T-cell (primary cell): ENCODE measurements around the gene SPP1. TPM values are rescaled to one million over a fixed set of nuclear protein-coding genes. Genes with fewer than 3 reads are reported as not detected.
"Not testable (repeated sequence)": the region's sequence is repeated elsewhere in the genome, so short reads cannot be mapped to it uniquely, and the experiment has no call there.

ENCODE experiments used
- ATAC-seq, 4 experiments: fragments of 200-7000 bp in 3 of 4; fragments of 150-1000 bp in 1 of 4; cut with Tn5 transposase; replicated peaks in 1 of 4; 1 replicate in 3 of 4; 2 replicates in 1 of 4; pipeline ENCODE4 v1.10.0; 2021; ENCODE audit warnings: moderate library complexity in 3 of 4, mild to moderate bottlenecking in 2 of 4, moderate number of reproducible peaks in 1 of 4
- CTCF ChIA-PET, 2 donors: fragments of 300-600 bp; sonication (Branson Sonifier 250); formaldehyde crosslinking; loops; one replicate each; lab custom pipeline; 2022; ENCODE audit warnings: antibody characterized with exemption in 2 of 2; lab: Charles Lee
- POLR2A ChIA-PET, 2 donors: fragments of 300-600 bp; sonication (Branson Sonifier 250); formaldehyde crosslinking; loops; one replicate each; lab custom pipeline; 2022; ENCODE audit warnings: antibody characterized with exemption in 2 of 2; lab: Charles Lee
- DNase-seq, 35 experiments: peaks; one replicate each; pipeline versions ENCODE4 v3.0.0 to v3.0.0-alpha.2; 2013 to 2023
- H3K27ac ChIP-seq: one replicate; pipeline ENCODE4 v1.5.1; 2013; ENCODE audit warnings: low read length
- H3K27me3 ChIP-seq, 2 experiments: replicated peaks in 1 of 2; 1 replicate in 1 of 2; 2 replicates in 1 of 2; pipeline versions ENCODE4 v1.6.1 to v1.7.0; 2013; ENCODE audit warnings: low read length in 1 of 2, mixed read lengths in 1 of 2; ENCODE audit not compliant: control insufficient read depth in 2 of 2, insufficient read depth in 2 of 2; ENCODE audit errors: extremely low read depth in 1 of 2
- H3K36me3 ChIP-seq, 2 donors: 1 replicate in 1 of 2; 2 replicates in 1 of 2; pipeline versions ENCODE4 v1.6.1 to v1.7.0; 2013; ENCODE audit warnings: low read length in 1 of 2; ENCODE audit not compliant: control insufficient read depth in 2 of 2, insufficient read depth in 1 of 2; ENCODE audit errors: extremely low read depth in 1 of 2
- H3K4me1 ChIP-seq, 2 experiments: 1 replicate in 1 of 2; 2 replicates in 1 of 2; pipeline versions ENCODE4 v1.6.1 to v1.7.0; 2013; ENCODE audit warnings: low read length in 2 of 2, mixed read lengths in 1 of 2; ENCODE audit not compliant: insufficient read depth in 2 of 2, control insufficient read depth in 1 of 2; ENCODE audit errors: extremely low read depth in 1 of 2
- H3K4me3 ChIP-seq, 2 donors: 1 replicate in 1 of 2; 2 replicates in 1 of 2; pipeline versions ENCODE4 v1.5.1 to v1.7.0; 2013; ENCODE audit warnings: mild to moderate bottlenecking in 2 of 2, low read length in 1 of 2, moderate library complexity in 1 of 2; ENCODE audit not compliant: control insufficient read depth in 1 of 2; ENCODE audit errors: extremely low read depth in 1 of 2
- H3K9me3 ChIP-seq: 2 replicates; pipeline ENCODE4 v1.7.0; 2013
- H3K27ac Mint-ChIP-seq, 2 donors: one replicate each; pipeline ENCODE4 v1.8.0; 2020 to 2021; ENCODE audit warnings: mild to moderate bottlenecking in 2 of 2, mixed read lengths in 2 of 2
- H3K27me3 Mint-ChIP-seq, 2 donors: one replicate each; pipeline ENCODE4 v1.8.0; 2021 to 2022; ENCODE audit warnings: mixed read lengths in 2 of 2
- H3K36me3 Mint-ChIP-seq: one replicate; pipeline ENCODE4 v1.8.0; 2021; ENCODE audit warnings: mixed read lengths
- H3K4me1 Mint-ChIP-seq, 3 donors: one replicate each; pipeline ENCODE4 v1.8.0; 2020 to 2022; ENCODE audit warnings: mixed read lengths in 3 of 3, mild to moderate bottlenecking in 1 of 3
- H3K4me3 Mint-ChIP-seq, 3 donors: one replicate each; pipeline ENCODE4 v1.8.0; 2020 to 2022; ENCODE audit warnings: mild to moderate bottlenecking in 3 of 3, mixed read lengths in 3 of 3, moderate library complexity in 3 of 3
- H3K9me3 Mint-ChIP-seq, 3 donors: one replicate each; pipeline ENCODE4 v1.8.0; 2020 to 2022; ENCODE audit warnings: mixed read lengths in 3 of 3
- WGBS: methylation state at CpG from one replicate; pipeline ENCODE4 v1.1.5; 2013; ENCODE audit warnings: missing lambda C conversion rate; ENCODE audit not compliant: insufficient coverage; 5-methylcytosine and 5-hydroxymethylcytosine counted together
- total RNA-seq, 35 experiments: library from RNA in 6 of 35; stranded (reverse) in 6 of 35; fragments of 120-200 nt in 1 of 35; gene quantifications; one replicate each; pipeline versions ENCODE4 v1.2.1 to v1.2.4 and lab custom pipeline; 2013 to 2026

Gene SPP1
- total RNA-seq, 5 donors from 2014 or later (not counting 1 experiment from before 2014, with no cell fraction given), result 0.69 to 1.1 (median 0.89) TPM; not detected in 2

DNA sequence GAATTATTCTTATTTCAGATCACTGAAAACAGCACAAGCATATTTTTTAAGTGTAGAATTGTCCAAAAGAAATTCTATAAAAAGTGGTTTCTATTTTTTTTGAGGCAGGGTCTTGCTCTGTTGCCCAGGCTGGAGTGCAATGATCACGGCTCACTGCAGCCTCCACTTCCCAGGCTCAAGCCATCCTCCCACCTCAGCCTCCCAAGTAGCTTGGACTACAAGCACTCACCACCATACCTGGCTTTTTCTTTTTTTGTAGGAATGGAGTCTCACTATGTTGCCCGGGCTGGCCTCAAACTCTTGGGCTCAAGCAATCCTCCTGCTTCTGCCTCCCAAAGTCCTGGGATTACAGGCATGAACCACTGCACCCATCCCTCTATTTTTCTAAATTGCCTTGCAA is 34.7 kb upstream of the SPP1 start:
- H3K36me3 ChIP-seq, CTCF ChIA-PET, H3K4me3 Mint-ChIP-seq, ATAC-seq, H3K9me3 Mint-ChIP-seq, H3K27ac ChIP-seq, H3K36me3 Mint-ChIP-seq, H3K4me1 Mint-ChIP-seq, H3K4me1 ChIP-seq, H3K4me3 ChIP-seq, H3K9me3 ChIP-seq, H3K27me3 ChIP-seq, DNase-seq, POLR2A ChIA-PET, H3K27ac Mint-ChIP-seq: not testable (repeated sequence)
- WGBS, result no CpG with 5 or more reads among the region's 2 CpGs
- peaks cover 0 to 14% of the 10 kb centered on the region in 2 donors for H3K27me3 Mint-ChIP-seq

DNA sequence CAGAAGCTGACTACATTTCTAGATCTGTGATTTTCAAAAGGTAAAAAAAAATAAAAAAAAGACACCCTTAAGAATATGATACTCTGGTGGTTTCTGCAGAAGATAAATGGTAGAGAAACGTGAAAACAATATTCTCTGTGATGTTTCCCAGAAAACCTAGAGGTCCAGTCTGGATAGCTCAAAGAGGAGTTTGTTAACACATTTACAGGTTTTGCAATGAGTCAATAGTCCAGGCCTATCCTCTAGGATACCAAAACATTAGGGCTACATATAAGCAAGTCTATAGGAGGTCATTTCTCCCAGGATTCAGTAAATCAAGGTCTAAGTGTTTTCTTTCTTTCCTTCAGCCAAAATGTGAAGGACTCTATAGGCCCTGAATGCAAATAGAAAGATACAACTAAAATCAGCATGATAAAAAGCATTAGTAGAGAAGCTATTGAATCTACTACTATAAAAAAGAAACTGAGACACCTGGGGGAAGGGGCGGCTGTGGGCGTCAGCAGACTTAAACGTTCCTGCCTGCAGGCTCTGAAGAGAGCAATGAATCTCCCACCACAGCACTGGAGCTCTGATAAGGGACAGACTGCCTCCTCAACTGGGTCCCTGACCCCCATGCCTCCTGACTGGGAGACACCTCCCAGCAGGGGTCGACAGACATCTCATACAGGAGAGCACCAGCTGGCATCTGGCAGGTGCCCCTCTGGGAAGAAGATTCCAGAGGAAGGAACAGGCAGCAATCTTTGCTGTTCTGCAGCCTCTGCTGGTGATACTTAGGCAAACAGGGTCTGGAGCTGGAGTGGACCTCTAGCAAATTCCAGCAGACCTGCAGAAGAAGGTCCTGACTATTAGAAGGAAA is 33.7 kb upstream of the SPP1 start:
- ChIA-PET POLR2A (no interaction called here), CTCF (no interaction called here)
- Histone ChIP-seq H3K36me3 (no peaks in the 10 kb centered on the region), H3K9me3 (no peaks in the 10 kb centered on the region), H3K4me1 (no peaks in the 10 kb centered on the region), H3K27me3 (peaks cover 0 to 3% of the 10 kb centered on the region in 2 experiments), H3K4me3 (no peak overlapping the region), H3K27ac (no peak overlapping the region)
- DNase-seq (no peak), ATAC-seq (no peak)
- H3K36me3 Mint-ChIP-seq, result no peaks in the 10 kb centered on the region
- H3K27me3 Mint-ChIP-seq, result peaks cover 0 to 14% of the 10 kb centered on the region in 2 donors
- H3K4me1 Mint-ChIP-seq, result no peaks in the 10 kb centered on the region
- 65% methylated on average over 2 of the region's 5 CpGs for WGBS
- no peak overlapping the region for H3K4me3 Mint-ChIP-seq
- no peaks in the 10 kb centered on the region for H3K9me3 Mint-ChIP-seq
- no peak overlapping the region for H3K27ac Mint-ChIP-seq

DNA sequence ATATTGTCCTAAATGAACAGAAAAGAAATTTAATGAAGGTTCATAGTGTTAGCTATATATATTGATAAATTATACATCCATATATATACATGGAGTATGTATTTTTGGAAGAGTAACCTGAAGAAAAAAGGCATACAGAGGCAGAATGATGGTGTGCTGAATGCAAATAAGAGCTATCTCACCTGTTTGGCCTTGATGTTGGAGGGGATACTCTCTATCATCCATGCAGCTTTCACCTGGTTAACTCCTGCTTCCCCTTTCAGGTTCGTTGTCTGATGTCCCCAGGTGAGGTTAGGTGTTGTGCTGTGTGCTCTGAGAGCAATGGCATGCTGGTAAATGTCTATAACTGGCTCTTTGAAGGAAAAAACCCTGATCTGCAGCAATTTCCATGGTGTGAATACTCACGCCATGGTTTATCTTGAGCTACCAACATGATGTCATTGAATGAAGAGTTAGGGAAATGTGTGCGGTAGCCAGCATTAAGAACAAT is 31.8 kb upstream of the SPP1 start:
- POLR2A ChIA-PET, result no interaction called here
- H3K4me3 ChIP-seq, result no peak overlapping the region
- Mint-ChIP-seq H3K4me3 (no peak overlapping the region), H3K36me3 (no peaks in the 10 kb centered on the region), H3K4me1 (no peaks in the 10 kb centered on the region), H3K27me3 (peaks cover 0 to 18% of the 10 kb centered on the region in 2 donors), H3K27ac (no peak overlapping the region), H3K9me3 (no peaks in the 10 kb centered on the region)
- CTCF ChIA-PET, result interaction anchor here in 1 of 2 donors (1.0 kb wide), 1 partner anchor 9 kb away, joined by 3 read pairs; no protein-coding TSS in a partner anchor
- no CpG with 5 or more reads among the region's 3 CpGs for WGBS
- DNase-seq, result no peak
- H3K27ac ChIP-seq, result no peak overlapping the region
- peaks cover 0 to 3% of the 10 kb centered on the region in 2 experiments for H3K27me3 ChIP-seq
- no peaks in the 10 kb centered on the region for H3K9me3 ChIP-seq
- H3K4me1 ChIP-seq, result no peaks in the 10 kb centered on the region
- no peak for ATAC-seq
- H3K36me3 ChIP-seq, result no peaks in the 10 kb centered on the region

DNA sequence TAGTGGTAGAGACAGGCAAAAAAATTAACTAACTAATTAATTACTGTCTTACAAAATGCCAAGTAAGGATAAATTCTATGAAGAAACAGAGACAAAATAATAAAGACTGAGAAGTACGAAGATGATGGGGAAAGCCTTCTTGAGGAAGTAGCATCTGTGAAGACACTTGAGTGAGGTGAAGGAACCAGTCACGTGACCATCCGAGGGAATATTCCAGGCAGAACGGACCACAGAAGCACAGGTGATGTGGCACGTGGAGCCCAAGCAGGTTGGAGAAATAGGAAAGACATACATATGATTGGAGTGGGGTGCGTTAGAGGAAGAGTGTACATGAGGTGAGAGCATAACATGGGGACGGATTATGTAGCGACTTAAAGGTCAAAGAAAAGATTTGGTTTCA is 30.5 kb upstream of the SPP1 start:
- POLR2A ChIA-PET, result interaction anchor here in 1 of 2 donors (0.5 kb wide), 1 partner anchor 960 kb away, joined by 3 read pairs; no protein-coding TSS in a partner anchor
- no peaks in the 10 kb centered on the region for H3K9me3 Mint-ChIP-seq
- Histone ChIP-seq H3K27me3 (peaks cover 0 to 6% of the 10 kb centered on the region in 2 experiments), H3K9me3 (no peaks in the 10 kb centered on the region), H3K4me3 (no peak overlapping the region), H3K36me3 (no peaks in the 10 kb centered on the region), H3K27ac (no peak overlapping the region), H3K4me1 (no peaks in the 10 kb centered on the region)
- H3K27me3 Mint-ChIP-seq, result peaks cover 0 to 21% of the 10 kb centered on the region in 2 donors
- no peaks in the 10 kb centered on the region for H3K4me1 Mint-ChIP-seq
- no peak overlapping the region for H3K4me3 Mint-ChIP-seq
- CTCF ChIA-PET, result no interaction called here
- H3K36me3 Mint-ChIP-seq, result no peaks in the 10 kb centered on the region
- DNase-seq (no peak), ATAC-seq (no peak)
- no peak overlapping the region for H3K27ac Mint-ChIP-seq
- 92% methylated on average over 5 of the region's 8 CpGs for WGBS

DNA sequence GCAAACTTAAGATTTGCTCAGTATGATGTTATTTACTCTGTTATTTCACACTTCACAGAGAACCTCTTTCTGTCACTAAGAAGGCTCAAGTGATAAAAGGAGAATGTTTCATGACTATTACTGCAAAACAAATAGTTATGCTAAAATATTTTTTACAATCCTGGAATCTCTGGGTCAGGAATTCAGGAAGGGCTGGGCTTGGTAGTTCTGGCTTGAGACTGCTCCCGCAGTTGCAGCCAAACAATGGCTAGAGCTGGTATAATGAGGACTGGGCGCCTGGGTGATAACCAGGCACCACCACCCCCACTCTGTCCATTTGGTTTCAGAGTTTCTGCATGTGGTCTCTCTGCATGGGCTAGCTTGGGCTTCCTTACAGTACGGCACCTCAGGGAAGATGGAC is 28.7 kb upstream of the SPP1 start:
- H3K4me1 Mint-ChIP-seq, result no peaks in the 10 kb centered on the region
- H3K9me3 Mint-ChIP-seq, result no peaks in the 10 kb centered on the region

DNA sequence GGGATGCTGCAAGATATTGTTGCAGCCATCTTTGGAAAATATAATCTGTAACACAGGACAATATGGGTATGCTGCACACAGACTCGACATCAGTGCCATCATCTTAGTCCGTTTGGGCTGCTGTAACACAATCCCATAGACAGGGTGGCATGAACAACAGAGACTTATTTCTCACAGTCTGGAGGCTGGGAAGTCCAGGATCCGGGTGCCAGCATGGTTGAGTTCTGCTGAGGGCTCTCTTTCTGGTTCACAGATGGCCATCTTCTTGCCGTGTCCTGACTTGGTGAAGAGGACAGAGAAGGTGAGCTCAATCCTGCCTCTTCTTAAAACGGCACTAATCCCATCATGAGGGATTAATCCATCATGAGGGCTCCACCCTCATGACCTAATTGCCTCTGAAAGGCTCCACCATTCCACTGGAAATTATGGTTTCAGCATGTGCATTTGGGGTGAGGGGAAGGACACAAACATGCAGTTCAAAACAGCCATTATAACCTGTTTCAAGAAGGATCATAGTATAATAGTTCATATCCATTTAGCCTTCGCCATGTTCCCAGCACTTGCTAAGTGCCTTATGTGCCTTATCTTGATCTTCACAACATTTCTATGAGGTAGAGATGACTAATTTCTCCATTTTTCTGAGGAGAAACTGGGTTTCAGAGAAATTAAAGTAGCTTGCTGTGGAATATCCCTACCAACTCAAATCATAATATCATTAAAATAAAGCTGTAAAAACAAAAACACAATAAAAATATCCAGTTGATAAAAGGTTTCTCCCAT is 27.9 kb upstream of the SPP1 start:
- ChIA-PET CTCF (interaction anchor here in 1 of 2 donors (0.6 kb wide), 1 partner anchor 20 kb away, joined by 3 read pairs; no protein-coding TSS in a partner anchor), POLR2A (no interaction called here)
- Mint-ChIP-seq H3K9me3 (no peaks in the 10 kb centered on the region), H3K4me3 (no peak overlapping the region), H3K4me1 (no peaks in the 10 kb centered on the region), H3K36me3 (no peaks in the 10 kb centered on the region), H3K27ac (no peak overlapping the region), H3K27me3 (peaks cover 0 to 12% of the 10 kb centered on the region in 2 donors)
- H3K4me1 ChIP-seq, result no peaks in the 10 kb centered on the region
- no peak for DNase-seq
- no peak overlapping the region for H3K27ac ChIP-seq
- H3K9me3 ChIP-seq, result no peaks in the 10 kb centered on the region
- H3K27me3 ChIP-seq, result peaks cover 0 to 3% of the 10 kb centered on the region in 2 experiments
- H3K4me3 ChIP-seq, result no peak overlapping the region
- H3K36me3 ChIP-seq, result no peaks in the 10 kb centered on the region
- ATAC-seq, result no peak
- WGBS, result 33% methylated on average over 1 of the region's 6 CpGs

More for the DNA sequence above, 28.7 kb upstream of the SPP1 start:
- Mint-ChIP-seq H3K27me3 (peaks cover 0 to 14% of the 10 kb centered on the region in 2 donors), H3K36me3 (no peaks in the 10 kb centered on the region), H3K4me3 (no peak overlapping the region), H3K27ac (no peak overlapping the region)
- H3K4me3 ChIP-seq, result no peak overlapping the region
- no CpG with 5 or more reads among the region's 3 CpGs for WGBS
- H3K36me3 ChIP-seq, result no peaks in the 10 kb centered on the region
- H3K4me1 ChIP-seq, result no peaks in the 10 kb centered on the region
- CTCF ChIA-PET, result no interaction called here
- DNase-seq (no peak), ATAC-seq (no peak)
- POLR2A ChIA-PET, result no interaction called here
- no peak overlapping the region for H3K27ac ChIP-seq
- H3K9me3 ChIP-seq, result no peaks in the 10 kb centered on the region
- H3K27me3 ChIP-seq, result peaks cover 0 to 3% of the 10 kb centered on the region in 2 experiments
